Amygdala (tissue), 56 donors: ENCODE measurements around the gene GIPC2.

Source experiments
- DNase-seq, 56 donors: peaks; one replicate each; lab custom pipeline; 2025; lab: John Stamatoyannopoulos, UW

Gene GIPC2

DNA sequence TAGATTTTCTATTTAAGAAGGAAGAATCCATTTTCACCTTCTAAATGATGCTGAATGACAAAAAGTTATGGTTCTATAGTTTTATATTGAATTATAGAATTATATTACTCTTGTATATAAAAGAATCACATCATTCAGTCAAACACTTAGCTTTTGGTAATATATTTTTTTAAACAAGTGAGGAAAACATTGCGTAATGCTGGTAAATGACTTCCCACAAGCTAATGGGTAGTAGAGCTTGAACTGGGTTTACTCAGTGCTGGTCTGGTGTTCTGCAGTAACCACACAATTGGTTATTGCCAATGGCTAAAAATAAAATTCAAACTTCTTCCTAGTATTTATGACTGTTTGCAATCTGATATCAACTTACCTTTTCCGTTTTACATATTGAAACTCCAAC, 10.6 kb upstream of the GIPC2 start:
- DNase-seq: no peak

GRCh38 chr1:78036450-78036849, 9.3 kb upstream of the GIPC2 start:
- no peak for DNase-seq

DNA sequence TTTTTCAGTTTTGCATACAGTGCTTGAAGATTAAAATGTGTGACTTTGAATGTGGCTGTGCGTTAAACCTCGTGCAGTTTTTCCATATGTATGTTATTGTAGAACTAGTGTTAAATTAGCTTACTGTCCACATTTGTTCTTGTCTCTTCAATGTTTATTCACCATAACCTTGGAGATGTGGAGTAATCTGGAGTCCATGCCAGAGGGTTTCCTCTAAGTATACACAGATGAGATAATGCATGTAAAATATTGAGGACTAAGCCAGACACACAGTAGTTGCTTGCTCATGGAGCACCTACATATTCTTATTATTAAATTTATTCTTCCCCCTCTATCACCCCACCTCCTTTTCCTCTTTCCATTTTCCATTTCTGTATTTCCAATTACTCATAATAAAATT, 7.7 kb upstream of the GIPC2 start:
- DNase-seq: no peak

DNA sequence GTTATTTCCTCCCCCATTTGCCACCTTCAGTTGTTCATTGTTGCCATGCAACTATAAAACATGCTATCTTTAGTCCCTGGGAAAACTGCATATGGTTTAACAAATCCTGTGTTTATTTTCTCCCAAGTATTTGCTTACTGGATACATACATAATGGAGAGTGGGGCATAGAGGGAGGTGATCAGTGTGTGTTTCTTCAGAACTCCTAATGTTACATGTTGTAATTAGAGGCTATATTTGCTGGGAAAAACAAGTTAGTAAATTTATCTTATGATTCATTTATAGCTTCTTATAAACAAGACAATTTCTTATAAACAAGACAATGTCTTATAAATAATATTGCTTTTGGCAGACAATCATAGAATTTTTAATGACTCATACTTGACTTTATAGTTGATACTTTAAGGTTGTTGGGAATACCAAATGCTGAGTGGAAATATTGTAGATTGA, 7.3 kb upstream of the GIPC2 start:
- DNase-seq: peak in 1 of 56 donors; percentile 1

GRCh38 chr1:78040484-78041089, 5.2 kb upstream of the GIPC2 start:
- DNase-seq: no peak

DNA sequence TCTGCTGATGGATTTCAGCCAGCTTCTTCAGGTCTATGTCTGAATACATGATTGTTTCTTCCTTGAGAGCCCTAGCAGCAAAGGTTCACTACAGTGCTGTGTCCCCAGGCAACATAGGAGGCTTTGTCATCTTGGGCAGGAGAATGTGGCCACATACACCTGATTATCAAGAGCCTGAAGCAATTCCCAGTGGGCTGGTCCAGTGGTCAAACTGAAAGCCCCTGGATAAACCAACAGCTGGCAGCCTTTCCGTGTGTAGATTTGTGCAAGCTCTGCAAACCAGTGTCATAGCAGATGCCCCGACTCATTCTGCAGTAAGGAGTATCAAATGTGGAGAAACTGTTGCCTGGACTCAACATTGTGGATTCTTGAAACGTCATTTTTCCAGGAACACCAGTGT, 2.3 kb upstream of the GIPC2 start:
- DNase-seq: no peak

GRCh38 chr1:78044796-78045562, 787 bp upstream of the GIPC2 start:
- no peak for DNase-seq

DNA sequence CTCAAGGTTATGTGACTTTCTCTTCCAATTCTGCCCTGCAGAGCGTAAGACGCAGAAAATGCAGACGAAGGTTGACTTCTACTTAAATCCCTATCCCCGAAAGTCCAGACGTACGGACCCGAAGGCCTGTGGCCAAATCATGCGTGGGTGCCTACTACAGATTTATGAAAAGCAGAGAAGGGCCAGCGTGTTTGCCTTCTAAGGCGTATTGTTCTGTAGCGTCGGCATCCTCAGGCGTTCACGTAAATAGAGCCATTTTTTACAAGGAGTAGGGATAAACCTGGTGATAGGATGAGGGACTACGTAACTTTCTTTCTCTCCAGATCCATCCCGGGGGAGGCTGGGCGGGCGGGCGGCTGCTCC, 222 bp upstream of the GIPC2 start:
- no peak for DNase-seq

- no peak for DNase-seq
Measured at GRCh38 chr1:78047106-78047505, 1.3 kb downstream of the GIPC2 start.

- no peak for DNase-seq
Measured at GRCh38 chr1:78047631-78048030, 1.9 kb downstream of the GIPC2 start.

GRCh38 chr1:78048446-78048845, 2.7 kb downstream of the GIPC2 start:
- DNase-seq: no peak

DNA sequence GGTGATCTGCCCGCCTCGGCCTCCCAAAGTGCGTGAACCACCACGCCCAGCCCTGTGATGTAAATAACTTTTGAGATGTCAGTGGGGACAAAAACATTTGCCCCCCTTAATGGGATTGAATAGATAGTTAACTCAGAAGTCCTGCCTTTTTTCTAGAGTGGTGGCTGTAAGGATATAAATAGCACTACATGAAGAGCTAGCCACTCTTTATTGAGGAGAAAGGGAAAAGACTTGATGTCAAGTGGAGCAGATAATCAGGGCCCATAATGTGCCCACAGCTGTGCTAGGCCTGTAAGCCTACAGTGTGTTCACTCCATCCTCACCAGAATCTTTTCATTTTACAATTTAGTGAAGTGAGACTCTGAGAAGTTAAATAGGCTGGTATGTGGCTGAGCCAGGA, 3.6 kb downstream of the GIPC2 start:
- DNase-seq: no peak

GRCh38 chr1:78051005-78051404, 5.2 kb downstream of the GIPC2 start:
- DNase-seq: no peak

GRCh38 chr1:78052685-78053405, 7.1 kb downstream of the GIPC2 start:
- DNase-seq: no peak

GRCh38 chr1:78053498-78053897, 7.7 kb downstream of the GIPC2 start:
- no peak for DNase-seq

DNA sequence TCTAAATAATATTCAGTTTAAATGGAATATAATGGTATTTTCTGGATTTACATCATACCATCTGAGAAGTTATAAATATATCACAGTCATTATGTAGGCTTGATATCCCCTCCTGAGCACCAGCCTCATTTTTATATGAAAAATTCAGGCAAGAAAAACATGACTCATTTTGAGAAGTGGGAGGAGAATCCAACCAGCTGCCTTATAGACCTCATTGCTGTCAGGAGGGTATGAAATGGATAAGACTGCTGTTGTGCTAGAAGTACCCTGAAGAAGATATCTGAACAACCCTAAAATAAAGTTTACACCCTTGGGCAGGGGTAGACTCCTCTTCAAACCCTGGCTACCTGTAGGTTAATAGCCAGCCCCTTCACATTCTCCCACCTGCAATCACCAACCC, 8.8 kb downstream of the GIPC2 start:
- no peak for DNase-seq

DNA sequence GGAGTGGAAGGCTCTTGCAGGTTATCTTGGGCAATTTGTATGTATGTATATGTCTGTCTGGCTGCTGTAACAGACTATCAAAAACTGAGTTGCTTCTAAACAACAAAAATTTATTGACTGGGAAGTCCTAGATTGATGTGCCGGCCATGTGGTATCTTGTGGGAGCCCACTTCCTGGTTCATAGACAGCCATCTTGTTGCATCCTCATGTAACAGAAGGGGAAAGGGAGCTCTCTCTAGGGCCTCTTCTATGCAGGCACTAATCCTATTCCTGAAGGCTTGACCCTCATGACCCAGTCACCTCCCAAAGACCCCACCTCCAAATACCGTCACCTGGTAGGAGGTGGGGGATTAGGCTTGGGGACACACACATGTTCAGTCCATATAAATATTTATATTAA, 9.2 kb downstream of the GIPC2 start:
- no peak for DNase-seq

DNA sequence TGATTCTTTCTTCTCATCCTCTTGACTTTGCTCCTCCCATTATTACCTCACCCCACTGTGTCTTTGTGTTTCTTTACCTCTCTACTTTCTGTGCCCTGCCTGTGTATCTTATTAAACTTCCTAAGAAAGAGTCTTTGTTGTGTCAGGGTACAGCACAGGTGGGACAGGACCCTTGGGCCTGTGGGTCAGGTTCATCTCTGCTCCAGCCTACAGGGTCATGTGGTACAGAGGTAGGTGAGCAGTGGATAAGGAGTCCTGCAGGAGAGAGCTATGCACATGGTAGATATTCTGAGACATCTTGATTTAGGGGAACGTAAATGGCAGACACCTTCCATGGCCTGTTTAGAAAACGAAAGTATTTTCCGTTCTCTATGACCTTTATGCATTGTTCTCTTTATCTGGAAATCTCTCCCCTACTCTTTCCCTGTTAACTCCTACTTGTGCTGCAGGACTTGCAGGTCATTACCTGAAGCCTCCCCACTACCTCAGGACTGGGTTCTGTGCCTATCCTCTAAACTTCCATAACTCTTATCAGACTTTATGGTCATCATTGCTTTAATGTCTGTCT, 9.9 kb downstream of the GIPC2 start:
- DNase-seq: no peak

GRCh38 chr1:78058670-78059069, 12.9 kb downstream of the GIPC2 start:
- DNase-seq: no peak

- DNase-seq: no peak
Measured at GRCh38 chr1:78060857-78061563, 15.2 kb downstream of the GIPC2 start.
